BLaER1 (cell line): ENCODE data around the gene SLC4A9.

Source experiments
- H3K27ac ChIP-seq: shearing (Covaris generic); formaldehyde crosslinking; 2 replicates; pipeline ENCODE4 v1.8.1; 2022
- H3K27me3 ChIP-seq: shearing (Covaris generic); formaldehyde crosslinking; 2 replicates; pipeline ENCODE4 v1.8.1; 2022
- H3K36me3 ChIP-seq: shearing (Covaris generic); formaldehyde crosslinking; 2 replicates; pipeline ENCODE4 v1.8.1; 2022
- H3K4me1 ChIP-seq: shearing (Covaris generic); formaldehyde crosslinking; 2 replicates; pipeline ENCODE4 v1.8.1; 2022
- H3K4me2 ChIP-seq: shearing (Covaris generic); formaldehyde crosslinking; 2 replicates; pipeline ENCODE4 v1.8.1; 2022
- H3K4me3 ChIP-seq: shearing (Covaris generic); formaldehyde crosslinking; 2 replicates; pipeline ENCODE4 v1.8.1; 2022
- H3K9ac ChIP-seq: shearing (Covaris generic); formaldehyde crosslinking; 2 replicates; pipeline ENCODE4 v1.8.1; 2022
- H3K9me3 ChIP-seq: shearing (Covaris generic); formaldehyde crosslinking; 2 replicates; pipeline ENCODE4 v1.8.1; 2022
- H4K20me1 ChIP-seq: shearing (Covaris generic); formaldehyde crosslinking; 2 replicates; pipeline ENCODE4 v1.8.1; 2022
- Cebpa-rat ChIP-seq: shearing (Covaris generic); IDR thresholded peaks from 2 replicates; pipeline ENCODE4 v1.8.1; 2022

Gene SLC4A9

DNA sequence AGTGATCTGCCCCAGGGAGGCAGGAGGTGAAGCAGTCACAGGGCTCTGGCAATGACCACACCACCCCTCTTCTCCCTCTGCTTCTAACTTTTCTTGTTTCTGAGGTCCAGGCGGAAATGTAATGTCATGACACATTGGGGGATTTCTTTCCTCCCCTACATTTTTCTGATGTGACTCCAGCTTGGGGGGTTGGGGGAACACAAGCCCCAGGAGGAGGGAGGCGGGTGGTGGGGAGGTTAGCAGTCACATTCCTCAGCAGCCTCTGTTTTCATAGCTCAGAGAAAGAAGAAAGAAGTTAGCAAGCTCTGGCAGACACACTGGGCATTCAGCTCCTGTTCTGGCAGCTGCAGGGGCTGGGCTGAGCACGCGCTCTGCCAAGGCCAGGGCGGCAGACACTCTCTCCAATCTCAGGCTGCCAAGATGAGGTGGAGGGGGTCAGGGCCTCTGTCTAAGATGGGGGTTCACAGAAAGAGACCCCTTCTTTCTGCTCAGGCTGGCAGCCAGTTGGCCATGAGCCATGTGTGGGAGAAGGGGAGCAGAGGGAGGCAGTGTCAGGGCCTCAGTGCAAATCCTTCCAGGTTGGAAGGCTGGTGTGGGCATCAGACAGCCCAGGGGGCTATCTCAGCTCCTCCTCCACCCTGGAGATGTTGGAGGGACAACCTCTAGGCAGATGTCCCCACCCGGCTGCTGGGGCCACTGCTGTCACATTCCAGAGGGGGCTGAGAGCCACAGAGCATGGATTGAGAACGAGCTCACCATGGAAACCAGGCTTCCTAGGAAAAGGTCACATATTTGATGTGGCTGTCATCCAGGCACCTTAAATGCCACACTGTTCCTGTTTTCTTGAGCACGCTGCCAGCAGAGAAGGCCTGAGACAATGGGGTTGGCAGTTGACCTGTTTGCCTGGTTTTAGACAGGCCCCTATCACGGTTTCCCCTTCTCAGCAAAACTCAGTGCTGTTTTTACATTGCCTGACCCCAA, 37.0 kb upstream of the SLC4A9 start:
- Histone ChIP-seq H3K4me1 (peaks cover 57% of the 10 kb centered on the region), H3K27me3 (no peaks in the 10 kb centered on the region), H3K27ac (peak overlapping the region; percentile 59), H3K4me3 (no peak overlapping the region), H3K36me3 (no peaks in the 10 kb centered on the region), H3K9me3 (no peaks in the 10 kb centered on the region), H3K4me2 (peak overlapping the region; percentile 74), H4K20me1 (no peaks in the 10 kb centered on the region), H3K9ac (no peak overlapping the region)
- no peak for TF ChIP-seq Cebpa-rat

DNA sequence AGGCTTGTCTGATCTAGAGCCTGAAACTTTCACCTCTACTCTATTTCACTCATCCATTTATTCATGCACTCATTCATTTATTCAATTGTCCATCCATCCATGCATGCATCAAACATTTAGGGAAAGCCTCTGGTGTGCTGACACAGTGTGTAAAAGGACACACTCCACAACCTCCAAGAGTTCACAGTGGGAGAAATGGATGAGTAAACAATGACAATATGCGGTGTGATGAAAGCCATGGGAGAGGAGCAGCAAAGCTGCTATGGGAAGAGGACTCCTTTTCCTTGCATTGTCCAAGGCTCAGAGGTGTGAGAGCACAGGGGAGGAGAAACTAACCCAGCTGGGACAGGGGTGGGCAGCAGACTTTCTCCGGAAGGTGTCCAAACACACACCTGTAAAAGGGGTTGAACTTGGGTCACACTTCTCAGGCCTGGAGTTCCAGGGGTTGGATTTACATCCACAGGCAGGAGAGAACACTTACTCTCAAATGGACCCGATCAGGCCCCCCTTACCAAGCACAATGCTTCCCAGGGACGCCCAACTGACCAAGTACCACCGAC, 35.9 kb upstream of the SLC4A9 start:
- Histone ChIP-seq H4K20me1 (no peaks in the 10 kb centered on the region), H3K36me3 (no peaks in the 10 kb centered on the region), H3K4me1 (peaks cover 68% of the 10 kb centered on the region), H3K9ac (no peak overlapping the region), H3K9me3 (no peaks in the 10 kb centered on the region), H3K4me3 (no peak overlapping the region), H3K27ac (peak overlapping the region; percentile 60), H3K27me3 (no peaks in the 10 kb centered on the region), H3K4me2 (peak overlapping the region; percentile 74)
- TF ChIP-seq Cebpa-rat = no peak

DNA sequence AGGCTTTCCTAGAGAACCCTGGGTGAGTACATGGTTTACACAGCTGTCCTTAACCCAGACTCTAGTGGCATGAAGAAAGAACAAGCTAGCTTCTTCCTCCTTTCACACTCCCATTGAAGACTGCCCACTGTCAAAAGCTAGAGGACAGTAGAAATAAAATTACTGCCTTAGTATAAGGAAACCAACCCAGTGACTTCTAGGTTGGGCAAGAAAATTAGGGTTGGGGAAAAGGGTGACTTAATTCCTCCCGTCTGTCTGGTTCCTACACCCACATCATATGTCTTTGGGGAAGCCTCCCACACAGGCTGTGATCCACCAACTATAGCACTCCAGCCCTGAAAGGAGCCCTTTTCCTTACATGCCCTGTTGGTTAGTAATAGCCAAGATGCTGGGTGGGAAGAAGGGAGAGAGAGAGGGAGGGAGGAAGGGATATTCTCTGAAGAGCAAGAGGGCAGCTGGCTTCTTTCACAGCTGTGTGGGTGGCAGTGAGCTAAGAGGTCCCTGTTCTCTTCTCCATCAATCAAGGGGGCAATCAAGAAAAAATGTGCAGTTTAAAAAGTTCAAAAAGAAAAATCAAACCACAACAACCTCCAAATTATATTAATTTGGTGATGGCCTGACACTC, 35.3 kb upstream of the SLC4A9 start:
- Histone ChIP-seq H3K9me3 (no peaks in the 10 kb centered on the region), H3K27me3 (no peaks in the 10 kb centered on the region), H3K4me1 (peaks cover 74% of the 10 kb centered on the region), H3K4me3 (no peak overlapping the region), H4K20me1 (no peaks in the 10 kb centered on the region), H3K9ac (peak overlapping the region; percentile 19; the same call in 1 of the 2 replicates), H3K27ac (peak overlapping the region; percentile 60), H3K4me2 (peak overlapping the region; percentile 74), H3K36me3 (no peaks in the 10 kb centered on the region)
- no peak for TF ChIP-seq Cebpa-rat

- Histone ChIP-seq H3K36me3 (no peaks in the 10 kb centered on the region), H3K27ac (peak overlapping the region; percentile 60), H3K4me1 (peaks cover 81% of the 10 kb centered on the region), H4K20me1 (no peaks in the 10 kb centered on the region), H3K27me3 (no peaks in the 10 kb centered on the region), H3K4me3 (no peak overlapping the region), H3K4me2 (peak overlapping the region; percentile 74), H3K9ac (no peak overlapping the region), H3K9me3 (no peaks in the 10 kb centered on the region)
- TF ChIP-seq Cebpa-rat = no peak
These were observed 34.5 kb upstream of the SLC4A9 start for GRCh38 chr5:140325486-140325885.

GRCh38 chr5:140327589-140327988, 32.4 kb upstream of the SLC4A9 start:
- H3K4me1 ChIP-seq = peaks cover 82% of the 10 kb centered on the region
- H4K20me1 ChIP-seq = no peaks in the 10 kb centered on the region
- H3K9me3 ChIP-seq = no peaks in the 10 kb centered on the region
- H3K27me3 ChIP-seq = no peaks in the 10 kb centered on the region
- H3K4me3 ChIP-seq = no peak overlapping the region
- H3K36me3 ChIP-seq = peaks cover 13% of the 10 kb centered on the region
- H3K4me2 ChIP-seq = peak overlapping the region; percentile 74
- peak overlapping the region; percentile 57; the same call in 1 of the 2 replicates for H3K9ac ChIP-seq
- no peak for TF ChIP-seq Cebpa-rat
- H3K27ac ChIP-seq = peak overlapping the region; percentile 68

- H3K4me1 ChIP-seq = peaks cover 76% of the 10 kb centered on the region
- H3K4me3 ChIP-seq = no peak overlapping the region
- H3K9me3 ChIP-seq = no peaks in the 10 kb centered on the region
- no peaks in the 10 kb centered on the region for H3K27me3 ChIP-seq
- H3K36me3 ChIP-seq = peaks cover 19% of the 10 kb centered on the region
- H3K4me2 ChIP-seq = peak overlapping the region; percentile 74
- H3K27ac ChIP-seq = peak overlapping the region; percentile 68
- H3K9ac ChIP-seq = peak overlapping the region; percentile 57; the same call in 1 of the 2 replicates
- TF ChIP-seq Cebpa-rat = peak; percentile 86
- peaks cover 3% of the 10 kb centered on the region for H4K20me1 ChIP-seq
These were observed 31.8 kb upstream of the SLC4A9 start for GRCh38 chr5:140328036-140328764.

DNA sequence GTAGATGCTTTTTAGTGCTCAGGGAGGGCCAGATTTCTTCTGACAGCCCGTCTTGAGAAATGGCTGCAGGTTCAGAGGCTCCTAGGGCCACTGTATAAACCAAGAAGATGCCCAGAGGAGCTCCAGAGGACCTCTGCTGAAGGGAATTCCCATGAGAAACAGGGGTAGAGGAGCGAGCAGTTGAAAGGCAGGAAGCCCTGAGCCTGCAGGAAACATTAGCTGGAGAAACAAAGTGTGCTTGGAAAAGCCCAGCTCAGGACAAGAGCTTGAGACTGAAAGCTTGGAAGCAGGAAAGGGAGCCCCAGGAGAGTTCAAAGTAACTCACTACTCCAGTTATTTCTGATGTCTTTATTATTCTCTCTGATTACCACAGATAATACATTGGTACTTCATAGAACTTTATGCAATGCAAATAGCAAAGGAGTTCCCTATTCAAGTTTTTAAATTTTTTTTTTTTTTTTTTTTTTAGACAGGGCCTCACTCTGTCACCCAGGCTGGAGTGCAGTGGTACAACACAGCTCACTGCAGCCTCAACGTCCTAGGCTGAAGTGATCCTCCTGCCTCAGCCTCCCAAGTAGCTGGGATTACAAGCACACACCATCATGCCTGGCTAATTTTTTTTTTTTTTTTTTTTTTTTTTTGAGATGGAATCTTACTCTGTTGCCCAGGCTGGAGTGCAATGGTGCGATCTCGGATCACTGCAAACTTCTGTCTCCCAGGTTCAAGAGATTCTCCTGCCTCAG, 30.1 kb upstream of the SLC4A9 start:
- Histone ChIP-seq H4K20me1 (peaks cover 14% of the 10 kb centered on the region), H3K9me3 (no peaks in the 10 kb centered on the region), H3K4me3 (no peak overlapping the region), H3K36me3 (peaks cover 36% of the 10 kb centered on the region), H3K27me3 (no peaks in the 10 kb centered on the region), H3K4me2 (peak overlapping the region; percentile 74), H3K27ac (peak overlapping the region; percentile 57), H3K9ac (no peak overlapping the region), H3K4me1 (peaks cover 65% of the 10 kb centered on the region)
- TF ChIP-seq Cebpa-rat = no peak

DNA sequence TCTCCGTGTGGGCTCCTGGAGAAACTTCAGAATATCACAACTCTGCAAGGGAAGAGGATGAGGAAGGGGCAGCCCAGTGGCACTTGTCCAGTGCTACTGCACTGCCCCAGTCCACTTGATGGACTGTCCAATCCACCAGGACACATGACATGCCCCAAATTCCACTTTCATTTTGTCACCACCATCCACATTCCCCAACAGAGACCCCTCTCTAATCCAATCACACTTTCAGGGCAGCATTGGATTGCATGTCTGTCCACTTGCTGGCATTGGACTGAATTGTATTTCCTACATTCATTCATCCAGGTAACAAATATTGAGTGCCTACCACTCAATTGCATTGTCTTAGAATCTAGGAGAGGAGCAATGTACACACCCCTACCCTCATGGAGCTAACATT, 28.4 kb upstream of the SLC4A9 start:
- no peaks in the 10 kb centered on the region for H3K27me3 ChIP-seq
- no peak overlapping the region for H3K27ac ChIP-seq
- H3K4me3 ChIP-seq = no peak overlapping the region
- H3K36me3 ChIP-seq = peaks cover 53% of the 10 kb centered on the region
- H4K20me1 ChIP-seq = peaks cover 28% of the 10 kb centered on the region
- no peak overlapping the region for H3K9ac ChIP-seq
- H3K9me3 ChIP-seq = no peaks in the 10 kb centered on the region
- no peak overlapping the region for H3K4me2 ChIP-seq
- peaks cover 48% of the 10 kb centered on the region for H3K4me1 ChIP-seq
- TF ChIP-seq Cebpa-rat = no peak

- peaks cover 99% of the 10 kb centered on the region for H3K36me3 ChIP-seq
- no peak overlapping the region for H3K27ac ChIP-seq
- H3K9me3 ChIP-seq = no peaks in the 10 kb centered on the region
- no peak overlapping the region for H3K4me3 ChIP-seq
- no peak overlapping the region for H3K4me2 ChIP-seq
- H3K4me1 ChIP-seq = peaks cover 49% of the 10 kb centered on the region
- H3K9ac ChIP-seq = no peak overlapping the region
- H3K27me3 ChIP-seq = no peaks in the 10 kb centered on the region
- TF ChIP-seq Cebpa-rat = no peak
- peaks cover 61% of the 10 kb centered on the region for H4K20me1 ChIP-seq
These were observed 23.6 kb upstream of the SLC4A9 start for GRCh38 chr5:140336388-140336787.
